Right lobe of liver (tissue), 6 donors: Measurements from ENCODE around the gene NEMP2. TPM values are rescaled to one million over a fixed set of nuclear protein-coding genes. Genes with fewer than 3 reads are reported as not detected.

Experiments
- ATAC-seq, 4 donors: fragments of 200-7000 bp; cut with Tn5 transposase; one replicate each; pipeline ENCODE4 v1.9.1; 2020; ENCODE audit warnings: mild to moderate bottlenecking in 4 of 4, moderate library complexity in 4 of 4
- DNase-seq, 3 donors: peaks; one replicate each; pipeline ENCODE4 v3.0.0-alpha.2; 2020
- H3K27ac ChIP-seq, 3 donors: fragments of 200-600 bp; one replicate each; pipeline ENCODE4 v1.8.0; 2022
- H3K27me3 ChIP-seq, 2 donors: fragments of 200-600 bp; one replicate each; pipeline ENCODE4 v1.8.0; 2022
- H3K36me3 ChIP-seq, 4 donors: fragments of 200-600 bp; sonication (generic) in 1 of 4; one replicate each; pipeline versions ENCODE4 v1.5.1 to v1.8.0; 2017 to 2022; ENCODE audit warnings: control low read depth in 1 of 4
- H3K4me1 ChIP-seq, 4 donors: fragments of 200-600 bp; sonication (generic) in 1 of 4; one replicate each; pipeline versions ENCODE4 v1.5.1 to v1.8.0; 2017 to 2022; ENCODE audit warnings: control low read depth in 1 of 4
- H3K4me3 ChIP-seq, 3 donors: fragments of 200-600 bp; one replicate each; pipeline ENCODE4 v1.8.0; 2022
- H3K9me3 ChIP-seq, 4 donors: fragments of 200-600 bp; sonication (generic) in 1 of 4; one replicate each; pipeline versions ENCODE4 v1.5.1 to v1.8.0; 2017 to 2022; ENCODE audit warnings: control low read depth in 1 of 4
- POLR2A ChIP-seq: fragments of 450-650 bp; IDR thresholded peaks from one replicate; pipeline ENCODE4 v1.6.1; 2017; ENCODE audit warnings: antibody characterized with exemption, mild to moderate bottlenecking
- WGBS: methylation state at CpG from one replicate; pipeline ENCODE4 v1.1.6; 2018; ENCODE audit warnings: low coverage, low lambda C conversion rate; ENCODE audit not compliant: insufficient coverage; ENCODE audit errors: missing lambda C conversion rate; 5-methylcytosine and 5-hydroxymethylcytosine counted together
- intact Hi-C, 2 donors: fragments of 100-400 bp; cut with DNase I; formaldehyde crosslinking; loops; one replicate each; pipeline versions ENCODE4 v1.11.2 to v1.14.1; 2022
- total RNA-seq, 6 experiments: library from RNA; depleted of rRNA in 2 of 6; stranded (reverse); fragments of >200 nt in 2 of 6; fragmentation: NEBNext Ultra II Directional in 3 of 6; extraction: Animal tissue kit (Norgen Biotek cat#: 25700) in 3 of 6; gene quantifications; one replicate each; pipeline versions ENCODE4 v1.1.0 to v1.2.4, GENCODE V29; 2016 to 2023
- TF ChIP-seq, protein P1 (sequence below), 4 donors: fragments of 200-600 bp in 3 of 4; fragments of 450-650 bp in 1 of 4; IDR thresholded peaks; one replicate each; pipeline versions ENCODE4 v1.5.1 to v1.8.0; 2016 to 2022; ENCODE audit warnings: antibody characterized with exemption in 4 of 4, mild to moderate bottlenecking in 2 of 4
- donor health status: DM: no; HTN: yes; CAD: no.
- donor health status: DM: no; HTN: no; CAD: no.
- donor health status: DM: no; HTN: no; CAD: no.
- donor health status: DM: no; HTN: yes; CAD: no.
- donor health status: DM: no; HTN: yes; CAD: no.

The NEMP2 gene
- total RNA-seq, 6 experiments from 2014 or later: 2.0 to 4.1 (median 2.7) TPM

DNA sequence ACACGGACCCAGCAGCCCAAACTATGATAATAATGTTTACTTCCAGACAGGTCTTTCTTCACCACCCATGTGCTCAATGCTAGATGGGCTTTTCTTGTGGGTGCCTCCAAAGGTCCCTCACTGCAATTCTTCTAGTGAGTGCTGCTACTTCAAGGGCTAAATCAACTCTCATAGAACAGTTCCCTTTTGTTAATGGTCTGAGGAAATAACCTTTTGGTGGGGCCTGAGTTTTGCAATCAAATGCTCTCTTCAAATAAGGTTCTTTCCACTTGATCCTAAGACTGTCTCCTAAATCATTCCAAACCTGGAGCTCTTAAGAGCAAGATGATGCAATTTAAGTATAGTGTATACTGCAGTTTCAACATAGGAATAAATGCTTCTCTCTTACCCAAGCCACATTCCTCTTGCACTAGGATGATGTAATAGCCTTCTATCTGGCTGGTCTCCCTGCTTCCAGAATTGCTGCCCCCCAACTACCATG is 6.0 kb downstream of the NEMP2 start:
- Histone ChIP-seq H3K9me3 (no peaks in the 10 kb centered on the region), H3K36me3 (no peaks in the 10 kb centered on the region), H3K27me3 (no peaks in the 10 kb centered on the region), H3K27ac (no peak overlapping the region), H3K4me1 (peaks cover 0 to 6% (median under 1%) of the 10 kb centered on the region in 4 donors), H3K4me3 (no peak overlapping the region)
- intact Hi-C loops: no loop called here
- ATAC-seq: peak in 2 of 4 donors; percentile 31 to 43
- DNase-seq: no peak
- 40% methylated on average over 1 of the region's 1 CpG for WGBS
- TF ChIP-seq, protein P1, sequence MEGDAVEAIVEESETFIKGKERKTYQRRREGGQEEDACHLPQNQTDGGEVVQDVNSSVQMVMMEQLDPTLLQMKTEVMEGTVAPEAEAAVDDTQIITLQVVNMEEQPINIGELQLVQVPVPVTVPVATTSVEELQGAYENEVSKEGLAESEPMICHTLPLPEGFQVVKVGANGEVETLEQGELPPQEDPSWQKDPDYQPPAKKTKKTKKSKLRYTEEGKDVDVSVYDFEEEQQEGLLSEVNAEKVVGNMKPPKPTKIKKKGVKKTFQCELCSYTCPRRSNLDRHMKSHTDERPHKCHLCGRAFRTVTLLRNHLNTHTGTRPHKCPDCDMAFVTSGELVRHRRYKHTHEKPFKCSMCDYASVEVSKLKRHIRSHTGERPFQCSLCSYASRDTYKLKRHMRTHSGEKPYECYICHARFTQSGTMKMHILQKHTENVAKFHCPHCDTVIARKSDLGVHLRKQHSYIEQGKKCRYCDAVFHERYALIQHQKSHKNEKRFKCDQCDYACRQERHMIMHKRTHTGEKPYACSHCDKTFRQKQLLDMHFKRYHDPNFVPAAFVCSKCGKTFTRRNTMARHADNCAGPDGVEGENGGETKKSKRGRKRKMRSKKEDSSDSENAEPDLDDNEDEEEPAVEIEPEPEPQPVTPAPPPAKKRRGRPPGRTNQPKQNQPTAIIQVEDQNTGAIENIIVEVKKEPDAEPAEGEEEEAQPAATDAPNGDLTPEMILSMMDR (IDR thresholded peaks at IDR 0.05): no peak
- TF ChIP-seq POLR2A: no peak

DNA sequence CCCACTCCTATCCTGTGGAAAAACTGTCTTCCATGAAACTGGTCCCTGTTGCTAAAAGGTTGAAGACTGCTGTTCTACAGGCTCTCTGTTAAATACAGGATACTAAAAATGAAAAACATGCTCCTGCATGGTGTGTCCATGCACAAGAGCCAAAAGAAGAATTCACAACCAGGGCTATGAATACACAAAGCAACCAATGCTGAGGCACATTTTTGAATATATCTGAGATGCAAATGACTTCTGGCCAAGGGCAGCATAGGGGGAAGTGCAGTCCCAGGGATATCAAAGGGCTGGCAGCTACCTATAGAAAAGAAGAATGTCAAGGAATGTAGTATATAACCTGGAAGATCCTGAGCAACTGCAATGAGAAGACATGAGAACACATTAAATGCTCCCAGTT is 6.6 kb downstream of the NEMP2 start:
- Histone ChIP-seq H3K4me1 (no peaks in the 10 kb centered on the region), H3K36me3 (no peaks in the 10 kb centered on the region), H3K27me3 (no peaks in the 10 kb centered on the region), H3K4me3 (no peak overlapping the region), H3K9me3 (no peaks in the 10 kb centered on the region), H3K27ac (no peak overlapping the region)
- ATAC-seq (no peak), DNase-seq (no peak)
- intact Hi-C loops: no loop called here
- no peak for TF ChIP-seq POLR2A
- TF ChIP-seq, protein P1 (IDR thresholded peaks at IDR 0.05): no peak

DNA sequence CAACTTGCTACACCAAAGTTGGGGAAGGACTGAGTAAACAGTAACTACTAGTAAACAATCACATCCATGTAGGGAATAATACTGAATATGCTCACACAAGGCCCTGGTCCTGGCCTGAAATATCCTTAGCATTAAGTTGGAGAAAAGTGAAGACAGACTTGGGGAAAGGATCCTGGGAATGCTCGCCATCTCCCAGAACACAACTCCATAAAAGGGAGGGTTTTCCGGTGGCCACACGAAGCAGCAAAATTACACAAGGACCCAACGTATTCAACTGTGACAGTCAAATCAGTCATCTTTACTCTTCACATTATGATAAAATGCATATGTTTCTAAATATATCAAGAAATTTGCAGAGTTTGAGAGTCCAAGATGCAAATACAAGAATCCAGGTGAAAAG is 7.3 kb downstream of the NEMP2 start:
- TF ChIP-seq POLR2A: no peak
- TF ChIP-seq, protein P1 (IDR thresholded peaks at IDR 0.05): no peak
- H3K4me3 ChIP-seq: no peak overlapping the region
- no peaks in the 10 kb centered on the region for H3K4me1 ChIP-seq
- no peaks in the 10 kb centered on the region for H3K27me3 ChIP-seq
- ATAC-seq (no peak), DNase-seq (no peak)
- H3K9me3 ChIP-seq: no peaks in the 10 kb centered on the region
- 96% methylated on average over 4 of the region's 4 CpGs for WGBS
- H3K27ac ChIP-seq: no peak overlapping the region
- intact Hi-C loops: no loop called here
- no peaks in the 10 kb centered on the region for H3K36me3 ChIP-seq

DNA sequence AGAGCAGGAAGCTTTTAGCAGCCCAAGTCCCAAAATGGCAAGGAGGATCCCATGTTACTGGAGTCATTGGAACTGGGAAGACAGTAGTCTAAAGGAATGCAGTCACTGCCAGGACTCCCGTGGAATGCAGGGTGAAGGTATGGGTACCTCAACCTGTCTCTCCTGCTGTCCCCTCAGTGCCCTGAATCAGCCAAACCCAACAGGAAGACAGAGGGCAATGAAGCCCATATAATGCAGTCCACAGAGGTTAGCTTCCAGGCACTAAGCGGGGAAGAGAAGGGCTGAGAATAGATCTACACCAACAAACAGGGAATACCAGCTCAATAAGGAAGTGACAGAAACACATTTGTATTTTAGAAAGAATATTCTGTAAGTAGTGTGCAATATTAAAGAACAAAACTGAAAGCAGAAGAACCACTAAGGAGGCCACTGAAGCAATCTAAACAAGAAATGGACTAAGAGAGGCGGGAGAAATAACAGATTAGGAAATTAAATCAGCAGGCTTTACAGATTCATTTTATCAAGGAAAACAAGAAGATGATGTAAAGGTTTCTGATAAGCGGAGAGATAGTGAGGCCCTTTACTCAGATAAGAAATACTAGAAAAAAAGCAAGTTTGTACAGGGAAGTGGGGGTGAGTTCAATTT is 8.3 kb downstream of the NEMP2 start:
- DNase-seq (no peak), ATAC-seq (peak; percentile 26 to 47 (median 30))
- no peaks in the 10 kb centered on the region for H3K27me3 ChIP-seq
- no peaks in the 10 kb centered on the region for H3K36me3 ChIP-seq
- WGBS: 79% methylated on average over 4 of the region's 4 CpGs
- intact Hi-C loops: no loop called here
- no peaks in the 10 kb centered on the region for H3K4me1 ChIP-seq
- H3K27ac ChIP-seq: no peak overlapping the region
- no peaks in the 10 kb centered on the region for H3K9me3 ChIP-seq
- no peak overlapping the region for H3K4me3 ChIP-seq
- TF ChIP-seq, protein P1 (IDR thresholded peaks at IDR 0.05): no peak
- TF ChIP-seq POLR2A: no peak

DNA sequence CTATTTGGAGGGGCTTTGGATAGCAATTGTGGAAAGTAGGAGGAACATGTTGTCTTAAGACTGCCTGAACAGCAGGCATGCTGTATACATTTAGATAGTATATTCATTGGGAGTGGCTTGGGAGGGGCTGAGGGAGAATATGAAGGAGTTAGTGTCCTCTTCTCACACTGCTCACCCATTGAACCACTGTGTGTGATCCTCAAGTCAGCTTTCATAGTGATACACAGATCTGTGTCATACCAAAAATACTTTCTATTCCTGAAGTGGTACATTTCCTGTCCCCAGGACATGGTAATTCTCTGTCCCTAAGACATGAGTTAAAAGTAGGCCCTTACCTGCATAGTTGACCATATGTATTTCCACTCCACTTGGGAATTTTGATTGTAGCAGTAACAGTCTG is 9.6 kb downstream of the NEMP2 start:
- Histone ChIP-seq H3K27ac (no peak overlapping the region), H3K4me3 (no peak overlapping the region), H3K4me1 (no peaks in the 10 kb centered on the region), H3K27me3 (no peaks in the 10 kb centered on the region), H3K9me3 (no peaks in the 10 kb centered on the region), H3K36me3 (no peaks in the 10 kb centered on the region)
- TF ChIP-seq POLR2A: no peak
- TF ChIP-seq, protein P1 (IDR thresholded peaks at IDR 0.05): no peak
- intact Hi-C loops: no loop called here
- ATAC-seq: no peak
- DNase-seq: no peak
